ENCODE results near the gene RTF1. TPM values are rescaled to one million over a fixed set of nuclear protein-coding genes. Genes with fewer than 3 reads are reported as not detected.

Gene RTF1
- total RNA-seq, 1 experiment from 2014 or later: 49.5 TPM

DNA sequence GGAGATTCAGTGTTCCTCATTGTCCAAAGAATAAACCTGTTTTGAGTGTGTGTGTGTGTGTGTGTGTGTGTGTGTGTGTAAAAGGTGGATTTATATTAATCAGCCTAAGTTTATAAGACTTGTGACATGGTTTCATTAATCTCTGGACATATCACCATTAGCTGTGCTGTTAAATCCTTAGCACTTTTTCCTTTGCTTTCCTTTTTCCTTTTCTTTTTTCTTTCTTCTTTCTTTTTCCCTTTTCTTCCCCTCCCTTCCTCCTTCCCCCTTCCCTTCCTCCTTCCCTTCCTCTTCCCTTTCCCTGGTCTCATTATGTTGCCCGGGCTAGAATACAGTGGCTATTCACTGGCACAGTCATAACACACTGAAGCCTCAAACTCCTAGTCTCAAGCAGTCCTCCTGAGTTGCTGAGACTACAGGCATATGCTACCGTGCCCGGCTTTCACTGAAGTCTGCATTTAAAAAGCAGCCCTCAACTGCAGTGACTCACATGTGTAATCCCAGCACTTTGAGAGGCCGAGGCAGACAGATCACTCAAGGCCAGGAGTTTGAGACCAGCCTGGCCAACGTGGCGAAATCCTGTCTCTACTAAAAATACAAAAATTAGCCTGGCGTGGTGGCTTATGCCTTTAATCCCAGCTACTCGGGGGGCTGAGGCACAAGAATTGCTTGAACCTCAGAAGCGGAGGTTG lies 48.1 kb downstream of the RTF1 start:
- Histone ChIP-seq H3K23ac (ENCODE audit: insufficient read length, low read depth, low read length) (no peak overlapping the region), H3K4me2 (ENCODE audit: insufficient read depth, insufficient read length, low read length) (no peak overlapping the region), H3K4me1 (ENCODE audit: insufficient read depth, low read length) (no peaks in the 10 kb centered on the region), H3K79me2 (ENCODE audit: insufficient read depth, low read length) (no peaks in the 10 kb centered on the region), H3T11ph (ENCODE audit: low read length) (no peak overlapping the region), H2BK15ac (ENCODE audit: low read depth, low read length) (no peak overlapping the region), H2AFZ (ENCODE audit: low read length) (no peak overlapping the region), H3K9ac (ENCODE audit: extremely low read depth, insufficient read length, low read length) (no peak overlapping the region), H2BK20ac (ENCODE audit: low read depth, low read length, poor library complexity, severe bottlenecking) (no peak overlapping the region), H3K79me1 (ENCODE audit: insufficient read depth, low read depth, low read length, poor library complexity, severe bottlenecking) (no peaks in the 10 kb centered on the region), H3K18ac (ENCODE audit: insufficient read length, low read depth, low read length) (no peak overlapping the region), H4K20me1 (ENCODE audit: control insufficient read depth, insufficient read depth, insufficient read length) (no peaks in the 10 kb centered on the region), H4K8ac (replicated peaks; ENCODE audit: insufficient read length, low read depth, low read length) (no peak overlapping the region), H3K4ac (ENCODE audit: low read depth, low read length) (no peak overlapping the region), H3K9me3 (ENCODE audit: control insufficient read depth, low read depth, low read length) (no peaks in the 10 kb centered on the region), H3K56ac (ENCODE audit: insufficient read length, low read depth, low read length) (no peak overlapping the region), H3K14ac (ENCODE audit: insufficient read depth, low read length) (no peak overlapping the region), H4K91ac (ENCODE audit: insufficient read length, low read depth, low read length) (no peak overlapping the region), H2BK120ac (ENCODE audit: low read depth, low read length, poor library complexity, severe bottlenecking) (no peak overlapping the region), H2BK5ac (ENCODE audit: insufficient read length, low read length) (no peak overlapping the region), H3K23me2 (ENCODE audit: insufficient read length, low read depth, low read length, poor library complexity, severe bottlenecking) (no peaks in the 10 kb centered on the region), H4K5ac (ENCODE audit: insufficient read length, low read depth, low read length) (no peak overlapping the region), H2AK5ac (ENCODE audit: insufficient read length, low read length) (no peak overlapping the region), H2BK12ac (ENCODE audit: insufficient read length, low read depth, low read length) (no peak overlapping the region), H3K27ac (ENCODE audit: insufficient read length, low read depth, low read length) (no peak overlapping the region), H3K27me3 (ENCODE audit: insufficient read depth, low read length) (no peaks in the 10 kb centered on the region)
- no peak overlapping the region for H3K4me3 Mint-ChIP-seq
- TF ChIP-seq, protein P1, sequence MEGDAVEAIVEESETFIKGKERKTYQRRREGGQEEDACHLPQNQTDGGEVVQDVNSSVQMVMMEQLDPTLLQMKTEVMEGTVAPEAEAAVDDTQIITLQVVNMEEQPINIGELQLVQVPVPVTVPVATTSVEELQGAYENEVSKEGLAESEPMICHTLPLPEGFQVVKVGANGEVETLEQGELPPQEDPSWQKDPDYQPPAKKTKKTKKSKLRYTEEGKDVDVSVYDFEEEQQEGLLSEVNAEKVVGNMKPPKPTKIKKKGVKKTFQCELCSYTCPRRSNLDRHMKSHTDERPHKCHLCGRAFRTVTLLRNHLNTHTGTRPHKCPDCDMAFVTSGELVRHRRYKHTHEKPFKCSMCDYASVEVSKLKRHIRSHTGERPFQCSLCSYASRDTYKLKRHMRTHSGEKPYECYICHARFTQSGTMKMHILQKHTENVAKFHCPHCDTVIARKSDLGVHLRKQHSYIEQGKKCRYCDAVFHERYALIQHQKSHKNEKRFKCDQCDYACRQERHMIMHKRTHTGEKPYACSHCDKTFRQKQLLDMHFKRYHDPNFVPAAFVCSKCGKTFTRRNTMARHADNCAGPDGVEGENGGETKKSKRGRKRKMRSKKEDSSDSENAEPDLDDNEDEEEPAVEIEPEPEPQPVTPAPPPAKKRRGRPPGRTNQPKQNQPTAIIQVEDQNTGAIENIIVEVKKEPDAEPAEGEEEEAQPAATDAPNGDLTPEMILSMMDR (conservative IDR thresholded peaks at IDR 0.05): no peak
- peaks cover 34 to 68% (median 67%) of the 10 kb centered on the region in 3 experiments; a peak in 6 of 7 replicates for H3K36me3 Mint-ChIP-seq (ENCODE audit: insufficient read depth in 1 of 3, low read depth in 3 of 3)
- WGBS (ENCODE audit: extremely low coverage, insufficient read length, low lambda C conversion rate): no CpG with 5 or more reads among the region's 9 CpGs
- no peaks in the 10 kb centered on the region for H3K27me3 Mint-ChIP-seq (ENCODE audit: low read depth)
- H3K4me1 Mint-ChIP-seq: no peaks in the 10 kb centered on the region
- H3K27ac Mint-ChIP-seq: peak overlapping the region in 1 of 3 experiments; percentile 31; a peak in 1 of 7 replicates
- no peaks in the 10 kb centered on the region for H3K9me3 Mint-ChIP-seq
- no peak for DNase-seq
